Stimulated activated naive CD8-positive, alpha-beta T cell treated with anti-CD3 and anti-CD28 coated beads, Interleukin-15, amount 100 ng/mL, for 72 hours (primary cell): Measurements from ENCODE around the gene ZNF326.
"Not testable (repeated sequence)": the region's sequence is repeated elsewhere in the genome, so short reads cannot be mapped to it uniquely, and the experiment has no call there.

ENCODE experiments used
- ATAC-seq: fragments of 150-1000 bp; cut with Tn5 transposase; 2 replicates; pipeline ENCODE4 v1.10.0; 2021; ENCODE audit warnings: mild to moderate bottlenecking, moderate library complexity
- DNase-seq, 2 donors: peaks; one replicate each; pipeline ENCODE4 v3.0.0; 2021 to 2022
- H3K27ac Mint-ChIP-seq, 2 donors: one replicate each; pipeline ENCODE4 v1.8.0; 2022; ENCODE audit warnings: mild to moderate bottlenecking in 2 of 2, mixed read lengths in 2 of 2, moderate library complexity in 2 of 2
- H3K27me3 Mint-ChIP-seq: one replicate; pipeline ENCODE4 v1.8.0; 2022; ENCODE audit warnings: mixed read lengths
- H3K4me1 Mint-ChIP-seq: one replicate; pipeline ENCODE4 v1.8.0; 2022; ENCODE audit warnings: mild to moderate bottlenecking, mixed read lengths
- H3K4me3 Mint-ChIP-seq, 2 donors: one replicate each; pipeline ENCODE4 v1.8.0; 2022; ENCODE audit warnings: mild to moderate bottlenecking in 2 of 2, mixed read lengths in 2 of 2, moderate library complexity in 1 of 2
- H3K9me3 Mint-ChIP-seq, 2 donors: one replicate each; pipeline ENCODE4 v1.8.0; 2022; ENCODE audit warnings: mixed read lengths in 2 of 2

ZNF326 gene

GRCh38 chr1:89984564-89985116 lies 10.3 kb upstream of the ZNF326 start:
- H3K4me1 Mint-ChIP-seq, ATAC-seq, H3K27me3 Mint-ChIP-seq, H3K9me3 Mint-ChIP-seq, H3K27ac Mint-ChIP-seq, H3K4me3 Mint-ChIP-seq, DNase-seq: not testable (repeated sequence)

- ATAC-seq (no peak), DNase-seq (no peak)
- no peaks in the 10 kb centered on the region for H3K9me3 Mint-ChIP-seq
- no peak overlapping the region for H3K27ac Mint-ChIP-seq
- H3K4me1 Mint-ChIP-seq: no peaks in the 10 kb centered on the region
- H3K27me3 Mint-ChIP-seq: no peaks in the 10 kb centered on the region
- H3K4me3 Mint-ChIP-seq: no peak overlapping the region
Measured at GRCh38 chr1:89986020-89986419, 8.9 kb upstream of the ZNF326 start.

GRCh38 chr1:89987159-89987819 lies 7.6 kb upstream of the ZNF326 start:
- Mint-ChIP-seq H3K27me3 (no peaks in the 10 kb centered on the region), H3K4me1 (peaks cover 9% of the 10 kb centered on the region), H3K27ac (no peak overlapping the region), H3K9me3 (no peaks in the 10 kb centered on the region), H3K4me3 (no peak overlapping the region)
- DNase-seq: peak; percentile 47 to 48
- peak; percentile 83 for ATAC-seq

DNA sequence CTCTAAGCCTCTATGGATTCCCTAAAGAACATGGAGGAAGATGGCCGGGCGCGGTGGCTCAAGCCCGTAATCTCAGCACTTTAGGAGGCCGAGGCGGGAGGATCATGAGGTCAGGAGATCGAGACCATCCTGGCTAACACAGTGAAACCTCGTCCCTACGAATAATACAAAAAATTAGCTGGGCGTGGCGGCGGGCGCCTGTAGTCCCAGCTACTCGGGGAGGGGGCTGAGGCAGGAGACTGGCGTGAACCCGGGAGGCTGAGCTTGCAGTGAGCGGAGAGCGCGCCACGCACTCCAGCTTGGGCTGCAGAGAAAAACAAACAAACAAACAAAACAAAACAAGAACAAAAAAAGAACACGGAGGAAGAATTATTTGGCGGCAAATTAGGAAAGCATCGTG lies 5.8 kb upstream of the ZNF326 start:
- H3K4me3 Mint-ChIP-seq: no peak overlapping the region
- ATAC-seq (no peak), DNase-seq (no peak)
- H3K4me1 Mint-ChIP-seq: peaks cover 13% of the 10 kb centered on the region
- H3K27me3 Mint-ChIP-seq: no peaks in the 10 kb centered on the region
- H3K27ac Mint-ChIP-seq: no peak overlapping the region
- no peaks in the 10 kb centered on the region for H3K9me3 Mint-ChIP-seq

DNA sequence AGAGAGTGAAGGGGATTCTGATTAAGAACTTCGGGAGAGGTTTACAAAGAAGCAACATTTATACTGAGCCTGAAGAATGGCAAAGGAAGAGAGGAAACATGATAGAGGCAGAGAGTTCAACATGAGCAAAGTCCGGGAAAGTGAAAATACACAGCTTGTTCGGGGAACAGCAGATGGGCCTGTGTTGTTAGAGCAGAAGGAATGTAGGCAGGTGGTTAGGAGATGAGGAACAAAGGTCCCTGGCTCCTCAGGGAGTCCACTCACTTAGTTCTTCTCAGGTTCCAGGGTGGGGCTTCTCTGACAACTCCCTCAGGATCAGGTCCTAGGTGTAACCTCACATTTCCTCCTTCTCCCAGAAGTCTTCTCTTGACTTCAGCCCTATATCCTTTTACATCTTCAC lies 5.1 kb upstream of the ZNF326 start:
- DNase-seq (no peak), ATAC-seq (no peak)
- Mint-ChIP-seq H3K27ac (no peak overlapping the region), H3K9me3 (no peaks in the 10 kb centered on the region), H3K27me3 (no peaks in the 10 kb centered on the region), H3K4me1 (peaks cover 15% of the 10 kb centered on the region), H3K4me3 (no peak overlapping the region)

GRCh38 chr1:89990976-89991831 lies 3.7 kb upstream of the ZNF326 start:
- no peaks in the 10 kb centered on the region for H3K27me3 Mint-ChIP-seq
- no peak for ATAC-seq
- DNase-seq: no peak
- H3K9me3 Mint-ChIP-seq: no peaks in the 10 kb centered on the region
- H3K4me1 Mint-ChIP-seq: peaks cover 16% of the 10 kb centered on the region
- H3K4me3 Mint-ChIP-seq: no peak overlapping the region
- no peak overlapping the region for H3K27ac Mint-ChIP-seq

- H3K4me3 Mint-ChIP-seq: no peak overlapping the region
- H3K27ac Mint-ChIP-seq: no peak overlapping the region
- ATAC-seq (no peak), DNase-seq (no peak)
- H3K27me3 Mint-ChIP-seq: no peaks in the 10 kb centered on the region
- H3K4me1 Mint-ChIP-seq: peaks cover 38% of the 10 kb centered on the region
- no peaks in the 10 kb centered on the region for H3K9me3 Mint-ChIP-seq
Measured at GRCh38 chr1:89993541-89993940, 1.4 kb upstream of the ZNF326 start.

DNA sequence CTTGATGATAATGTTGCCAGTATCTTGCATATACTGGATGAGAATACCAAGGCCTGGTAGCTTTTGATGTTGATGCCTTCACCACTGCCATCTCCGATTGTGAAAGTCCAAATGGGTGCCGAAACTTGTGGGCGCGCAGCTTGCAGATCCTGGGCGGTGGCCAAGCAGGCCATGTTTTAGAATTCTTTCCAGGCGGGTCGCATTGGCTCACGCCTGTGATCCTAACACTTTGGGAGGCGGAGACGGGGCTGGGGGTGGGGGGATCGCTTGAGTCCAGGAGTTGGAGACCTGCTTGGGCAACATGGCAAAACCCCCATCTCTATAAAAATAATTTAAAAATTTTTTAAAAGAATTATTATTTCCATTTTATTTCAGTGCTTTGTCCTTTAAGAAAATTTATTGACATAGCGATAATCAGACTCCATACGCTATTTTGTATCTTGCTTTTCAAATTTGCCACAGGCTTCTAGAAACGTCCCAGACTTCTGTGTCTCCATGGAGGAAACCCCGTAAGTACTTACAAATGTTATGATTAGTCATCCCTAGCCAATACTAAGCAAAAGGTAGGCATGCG lies 592 bp upstream of the ZNF326 start:
- no peak for DNase-seq
- no peaks in the 10 kb centered on the region for H3K9me3 Mint-ChIP-seq
- peak overlapping the region; percentile 97 to 99 for H3K4me3 Mint-ChIP-seq
- H3K27ac Mint-ChIP-seq: peak overlapping the region; percentile 96 to 97
- ATAC-seq: no peak
- H3K27me3 Mint-ChIP-seq: no peaks in the 10 kb centered on the region
- H3K4me1 Mint-ChIP-seq: peaks cover 46% of the 10 kb centered on the region

GRCh38 chr1:89995598-89996449 lies 914 bp downstream of the ZNF326 start:
- peaks cover 59% of the 10 kb centered on the region for H3K4me1 Mint-ChIP-seq
- peak overlapping the region; percentile 98 for H3K27ac Mint-ChIP-seq

GRCh38 chr1:89996450-89997110 lies 1.7 kb downstream of the ZNF326 start:
- Mint-ChIP-seq H3K27ac (no peak overlapping the region), H3K27me3 (no peaks in the 10 kb centered on the region), H3K9me3 (no peaks in the 10 kb centered on the region), H3K4me1 (peaks cover 61% of the 10 kb centered on the region), H3K4me3 (peak overlapping the region; percentile 97 to 99)
- ATAC-seq: no peak
- no peak for DNase-seq

More at GRCh38 chr1:89995598-89996449, 914 bp downstream of the ZNF326 start:
- Mint-ChIP-seq H3K9me3 (no peaks in the 10 kb centered on the region), H3K27me3 (no peaks in the 10 kb centered on the region), H3K4me3 (peak overlapping the region; percentile 97 to 99)
- DNase-seq: no peak
- ATAC-seq: no peak

DNA sequence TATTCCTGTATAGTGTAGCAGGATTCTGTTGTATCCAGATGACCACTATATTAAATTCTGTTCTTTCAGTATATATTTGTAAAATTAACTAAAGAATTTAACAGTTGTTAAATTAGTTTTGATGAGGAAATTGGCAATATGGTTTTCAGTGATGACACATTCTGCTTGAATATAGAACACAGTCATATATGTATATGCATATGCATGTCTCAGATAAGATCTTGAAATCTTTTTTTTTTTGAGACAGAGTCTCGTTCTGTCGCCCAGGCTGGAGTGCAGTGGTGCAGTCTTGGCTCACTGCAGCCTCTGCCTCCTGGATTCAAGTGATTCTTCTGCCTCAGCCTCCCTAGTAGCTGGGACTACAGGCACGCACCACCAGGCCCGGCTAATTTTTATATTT lies 2.2 kb downstream of the ZNF326 start:
- not testable (repeated sequence) for ATAC-seq, DNase-seq
- peaks cover 58% of the 10 kb centered on the region for H3K4me1 Mint-ChIP-seq

GRCh38 chr1:89998306-89998705 lies 3.4 kb downstream of the ZNF326 start:
- no peak overlapping the region for H3K4me3 Mint-ChIP-seq
- H3K4me1 Mint-ChIP-seq: peaks cover 60% of the 10 kb centered on the region
- ATAC-seq (no peak), DNase-seq (no peak)
- H3K27ac Mint-ChIP-seq: no peak overlapping the region
- no peaks in the 10 kb centered on the region for H3K9me3 Mint-ChIP-seq
- no peaks in the 10 kb centered on the region for H3K27me3 Mint-ChIP-seq

More for the DNA sequence above, 2.2 kb downstream of the ZNF326 start:
- peak overlapping the region; percentile 67 to 99 for H3K4me3 Mint-ChIP-seq
- not testable (repeated sequence) for H3K9me3 Mint-ChIP-seq, H3K27me3 Mint-ChIP-seq, H3K27ac Mint-ChIP-seq

DNA sequence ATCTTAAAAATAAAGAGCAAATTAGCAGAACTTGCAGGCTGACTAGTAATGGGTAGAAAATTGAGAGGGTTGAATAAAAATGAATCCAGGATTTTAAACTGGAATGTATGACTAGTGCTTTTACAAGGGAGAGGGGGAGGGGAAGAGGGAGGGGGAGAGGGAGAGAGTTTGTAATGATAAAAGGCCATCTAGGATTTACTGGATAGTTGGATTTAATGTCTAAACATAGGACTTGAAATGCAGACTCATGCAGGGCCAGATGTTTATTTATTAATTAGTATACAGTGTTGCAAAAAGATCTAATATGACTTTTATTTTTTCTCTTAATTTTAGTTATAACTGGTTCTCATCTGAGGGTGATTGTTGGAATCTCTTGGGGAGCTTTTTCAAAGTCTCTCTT lies 4.3 kb downstream of the ZNF326 start:
- H3K4me1 Mint-ChIP-seq: peaks cover 59% of the 10 kb centered on the region
- H3K27ac Mint-ChIP-seq: no peak overlapping the region
- H3K4me3 Mint-ChIP-seq: no peak overlapping the region
- no peak for DNase-seq
- H3K9me3 Mint-ChIP-seq: no peaks in the 10 kb centered on the region
- H3K27me3 Mint-ChIP-seq: no peaks in the 10 kb centered on the region
- ATAC-seq: no peak

DNA sequence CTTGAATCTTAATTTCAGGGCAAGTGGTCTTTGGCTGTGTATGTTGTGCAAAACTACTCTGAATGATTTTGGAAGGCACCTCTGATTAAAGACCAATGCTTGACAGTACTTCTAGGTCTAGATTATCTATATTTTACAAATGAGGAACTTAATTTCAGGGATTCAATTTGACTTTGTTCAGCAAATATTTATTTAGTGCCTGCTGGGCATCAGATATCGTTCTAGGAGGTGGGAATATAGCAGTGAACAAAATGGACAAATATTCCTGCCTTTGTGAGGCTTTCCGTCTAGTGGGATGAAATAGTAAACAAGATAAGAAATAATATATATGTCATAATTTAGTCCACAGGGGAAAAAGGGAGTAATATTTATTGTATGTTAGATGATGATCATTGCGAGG lies 4.7 kb downstream of the ZNF326 start:
- no peak overlapping the region for H3K27ac Mint-ChIP-seq
- H3K4me3 Mint-ChIP-seq: no peak overlapping the region
- peaks cover 58% of the 10 kb centered on the region for H3K4me1 Mint-ChIP-seq
- H3K9me3 Mint-ChIP-seq: no peaks in the 10 kb centered on the region
- H3K27me3 Mint-ChIP-seq: no peaks in the 10 kb centered on the region
- DNase-seq (no peak), ATAC-seq (no peak)
